GM10248 (cell line): ENCODE results near the gene SPACA9.
A peak's percentile ranks its signal among the peaks of the same experiment; 100 is the strongest.

Experiments
- CTCF ChIA-PET: fragments of 300-600 bp; sonication (Branson Sonifier 250); formaldehyde crosslinking; extraction: SDS; loops from one replicate; lab custom pipeline; 2021; ENCODE audit warnings: antibody characterized with exemption; lab: Yijun Ruan, JAX
- POLR2A ChIA-PET: fragments of 350-650 bp; sonication (Branson Sonifier 250); formaldehyde crosslinking; extraction: SDS; loops from one replicate; lab custom pipeline; 2020; ENCODE audit warnings: antibody characterized with exemption; lab: Yijun Ruan, JAX
- DNase-seq: peaks from one replicate; pipeline ENCODE4 v3.0.0; 2012; ENCODE audit errors: extremely low spot score
- TF ChIP-seq, protein P1 (sequence below): IDR thresholded peaks from 2 replicates; pipeline ENCODE4 v1.5.1; 2012; ENCODE audit warnings: mild to moderate bottlenecking, low read depth; ENCODE audit errors: extremely low read depth, missing control alignments, control extremely low read depth

The SPACA9 gene

DNA sequence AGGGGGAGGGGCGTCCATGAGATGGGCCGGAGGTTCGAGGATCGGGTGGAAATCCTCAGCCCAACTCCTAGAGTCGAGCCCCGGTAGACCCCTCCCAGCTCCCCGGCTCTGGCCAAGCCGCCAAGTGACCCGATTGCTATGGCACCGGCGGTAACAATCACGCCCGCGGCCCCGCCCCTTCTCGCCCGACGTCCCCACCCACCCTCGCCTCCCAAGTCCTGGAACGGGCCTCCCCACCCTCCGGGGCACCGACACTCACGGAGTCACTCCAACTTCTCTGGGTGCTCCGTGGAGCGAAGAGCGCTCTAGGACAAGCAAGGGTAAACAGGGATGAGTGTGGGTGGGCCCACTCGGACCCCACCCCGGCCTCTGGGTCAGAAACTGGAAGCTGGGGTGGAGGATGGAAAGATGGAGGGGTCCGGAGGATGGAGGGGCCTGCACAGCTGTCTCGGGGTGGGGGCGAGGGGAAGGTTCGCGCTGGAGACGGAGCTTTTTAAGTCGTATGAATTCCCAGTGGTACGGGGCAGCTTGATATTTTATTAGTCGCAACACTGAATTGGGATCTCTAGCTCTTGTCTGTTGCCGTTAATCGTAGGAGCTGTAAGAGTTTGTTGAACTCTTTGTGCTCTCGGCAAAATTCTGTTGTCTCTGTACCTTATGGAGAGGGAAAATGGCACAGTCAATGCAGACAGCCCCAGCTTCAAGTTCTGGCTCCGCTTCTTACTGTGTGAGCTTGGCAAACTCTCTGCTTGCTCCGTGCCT is at the start of gene SPACA9:
Gene SPACA9 (plus strand): TSS at position 204 of the 762 bp plus-strand sequence. CDS start 5,050 bp downstream, outside the sequence.
- DNase-seq: peak; percentile 53
- TF ChIP-seq, protein P1, sequence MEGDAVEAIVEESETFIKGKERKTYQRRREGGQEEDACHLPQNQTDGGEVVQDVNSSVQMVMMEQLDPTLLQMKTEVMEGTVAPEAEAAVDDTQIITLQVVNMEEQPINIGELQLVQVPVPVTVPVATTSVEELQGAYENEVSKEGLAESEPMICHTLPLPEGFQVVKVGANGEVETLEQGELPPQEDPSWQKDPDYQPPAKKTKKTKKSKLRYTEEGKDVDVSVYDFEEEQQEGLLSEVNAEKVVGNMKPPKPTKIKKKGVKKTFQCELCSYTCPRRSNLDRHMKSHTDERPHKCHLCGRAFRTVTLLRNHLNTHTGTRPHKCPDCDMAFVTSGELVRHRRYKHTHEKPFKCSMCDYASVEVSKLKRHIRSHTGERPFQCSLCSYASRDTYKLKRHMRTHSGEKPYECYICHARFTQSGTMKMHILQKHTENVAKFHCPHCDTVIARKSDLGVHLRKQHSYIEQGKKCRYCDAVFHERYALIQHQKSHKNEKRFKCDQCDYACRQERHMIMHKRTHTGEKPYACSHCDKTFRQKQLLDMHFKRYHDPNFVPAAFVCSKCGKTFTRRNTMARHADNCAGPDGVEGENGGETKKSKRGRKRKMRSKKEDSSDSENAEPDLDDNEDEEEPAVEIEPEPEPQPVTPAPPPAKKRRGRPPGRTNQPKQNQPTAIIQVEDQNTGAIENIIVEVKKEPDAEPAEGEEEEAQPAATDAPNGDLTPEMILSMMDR: no peak
- ChIA-PET POLR2A (no interaction called here), CTCF (interaction anchor here (2.4 to 2.8 kb wide), 2 partner anchors 15 to 22 kb away, joined by 10 to 25 read pairs; no protein-coding TSS in a partner anchor)

GRCh38 chr9:132832171-132832881 is 46.4 kb upstream of the SPACA9 start:
- CTCF ChIA-PET: interaction anchor here (1.3 kb wide), 1 partner anchor 17 kb away, joined by 4 read pairs; no protein-coding TSS in a partner anchor
- no peak for DNase-seq
- POLR2A ChIA-PET: no interaction called here
- TF ChIP-seq, protein P1: no peak

DNA sequence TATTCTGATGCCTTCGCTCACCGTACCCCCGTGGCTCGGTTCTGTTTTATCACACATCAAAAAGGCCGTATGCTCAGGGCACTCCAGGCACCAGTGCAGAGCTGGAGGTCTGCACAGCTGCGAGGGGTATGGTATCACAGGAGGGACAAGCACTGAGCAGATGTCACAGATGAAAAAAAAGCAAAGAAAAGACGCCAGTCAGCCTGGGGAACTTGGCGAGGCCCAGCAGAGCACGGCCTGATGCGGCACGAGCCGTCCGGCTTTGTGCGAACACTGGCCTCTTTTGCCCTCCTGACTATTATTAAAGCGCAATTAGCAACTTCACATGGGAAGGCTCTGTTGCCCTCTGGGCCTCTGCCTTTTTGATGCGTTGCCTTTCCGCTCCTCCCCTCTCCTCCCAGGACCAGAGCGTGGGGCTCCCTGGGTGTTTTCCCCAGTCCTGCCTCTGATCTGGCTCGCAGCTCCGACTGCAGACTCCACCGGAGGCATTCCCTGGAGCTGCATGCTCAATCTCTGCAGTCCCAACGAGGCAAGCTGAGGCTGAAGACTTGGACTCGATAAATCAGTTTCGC is 45.1 kb upstream of the SPACA9 start:
- TF ChIP-seq, protein P1: no peak
- no peak for DNase-seq
- ChIA-PET POLR2A (no interaction called here), CTCF (no interaction called here)

GRCh38 chr9:132834343-132834742 is 44.4 kb upstream of the SPACA9 start:
- no peak for DNase-seq
- ChIA-PET CTCF (no interaction called here), POLR2A (no interaction called here)
- TF ChIP-seq, protein P1: no peak

DNA sequence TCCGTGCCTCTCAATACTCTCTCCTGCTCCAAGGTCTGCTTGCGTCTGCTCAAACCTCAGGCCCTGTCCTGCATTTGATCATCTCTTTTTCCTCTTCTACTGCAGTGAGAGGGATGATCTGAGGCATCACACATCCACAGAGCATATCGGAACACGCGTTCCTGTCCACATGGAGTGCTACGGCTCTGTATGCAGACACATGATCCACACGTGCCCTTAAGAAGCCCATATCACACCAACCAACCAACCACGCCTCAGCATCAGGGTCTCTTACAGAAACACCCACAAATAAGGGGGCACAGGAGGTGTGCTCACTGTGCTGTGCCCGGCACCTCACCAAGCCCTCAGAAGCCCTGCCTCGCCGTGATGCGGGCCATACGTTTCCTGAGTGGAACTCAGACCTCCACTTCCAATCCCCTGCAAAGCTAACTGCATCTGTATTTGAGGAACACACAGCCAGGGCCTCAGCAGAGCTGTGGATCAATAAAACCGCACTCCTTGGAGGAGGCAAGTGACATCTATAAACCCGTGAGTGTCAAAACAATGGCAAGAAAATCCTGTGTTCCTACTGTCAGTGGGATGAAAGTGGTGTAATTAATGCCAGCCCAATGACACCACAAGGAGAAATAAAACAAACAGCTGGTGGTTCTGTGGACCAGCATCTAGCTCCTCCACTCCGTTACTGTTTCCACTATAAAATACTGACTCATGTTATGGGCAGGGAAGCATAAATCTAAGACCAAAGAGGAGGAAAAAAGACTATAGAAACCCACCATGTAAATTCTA is 41.0 kb upstream of the SPACA9 start:
- ChIA-PET POLR2A (no interaction called here), CTCF (interaction anchor here (1.1 kb wide), 1 partner anchor 11 kb away, joined by 3 read pairs; no protein-coding TSS in a partner anchor)
- DNase-seq: no peak
- TF ChIP-seq, protein P1: no peak
